Neural progenitor cell (in vitro differentiated cells): Measurements from ENCODE around the gene PRKAB1. TPM values are rescaled to one million over a fixed set of nuclear protein-coding genes. Genes with fewer than 3 reads are reported as not detected.
A peak's percentile ranks its signal among the peaks of the same experiment; 100 is the strongest.

Experiments
- DNase-seq: peaks from one replicate; pipeline ENCODE4 v3.0.0-alpha.2; 2016; ENCODE audit warnings: low spot score
- H2AFZ ChIP-seq: fragments of 200-600 bp; sonication (generic); replicated peaks from 2 replicates; pipeline ENCODE4 v1.6.1; 2016; ENCODE audit warnings: antibody characterized with exemption
- H3F3A ChIP-seq: fragments of 200-600 bp; sonication (generic); 2 replicates; pipeline ENCODE4 v1.6.1; 2016; ENCODE audit warnings: antibody characterized with exemption, low read depth
- H3K27ac ChIP-seq: fragments of 200-600 bp; sonication (generic); 2 replicates; pipeline ENCODE4 v1.5.1; 2016; ENCODE audit warnings: mild to moderate bottlenecking
- H3K27me3 ChIP-seq: fragments of 200-600 bp; sonication (generic); 2 replicates; pipeline ENCODE4 v1.6.1; 2016; ENCODE audit warnings: mild to moderate bottlenecking, moderate library complexity
- H3K36me3 ChIP-seq: fragments of 200-600 bp; sonication (generic); 2 replicates; pipeline ENCODE4 v1.5.1; 2016
- H3K4me1 ChIP-seq: fragments of 200-600 bp; sonication (generic); 2 replicates; pipeline ENCODE4 v1.6.1; 2016; ENCODE audit warnings: mixed run types
- H3K4me2 ChIP-seq: fragments of 200-600 bp; sonication (generic); 2 replicates; pipeline ENCODE4 v1.6.1; 2016
- H3K4me3 ChIP-seq: fragments of 200-600 bp; sonication (generic); 2 replicates; pipeline ENCODE4 v1.5.1; 2016
- H3K79me2 ChIP-seq: fragments of 200-600 bp; sonication (generic); 2 replicates; pipeline ENCODE4 v1.6.1; 2016; ENCODE audit warnings: low read depth
- H3K9ac ChIP-seq: fragments of 200-600 bp; sonication (generic); 2 replicates; pipeline ENCODE4 v1.6.1; 2016
- H3K9me3 ChIP-seq: fragments of 200-600 bp; sonication (generic); 2 replicates; pipeline ENCODE4 v1.5.1; 2016; ENCODE audit warnings: low read depth
- H4K20me1 ChIP-seq: fragments of 200-600 bp; sonication (generic); 2 replicates; pipeline ENCODE4 v1.6.1; 2016; ENCODE audit warnings: low read depth
- H3K27ac Mint-ChIP-seq: 3 replicates; pipeline ENCODE4 v1.8.0; 2021; ENCODE audit warnings: mixed read lengths
- H3K27me3 Mint-ChIP-seq: 2 replicates; pipeline ENCODE4 v1.8.0; 2022; ENCODE audit warnings: low read depth, mild to moderate bottlenecking, inconsistent platforms, moderate library complexity, mixed read lengths; ENCODE audit not compliant: insufficient read depth
- H3K36me3 Mint-ChIP-seq: 3 replicates; pipeline ENCODE4 v1.8.0; 2021; ENCODE audit warnings: mixed read lengths
- H3K4me1 Mint-ChIP-seq: 3 replicates; pipeline ENCODE4 v1.8.0; 2021; ENCODE audit warnings: mixed read lengths
- H3K4me3 Mint-ChIP-seq: 3 replicates; pipeline ENCODE4 v1.8.0; 2021; ENCODE audit warnings: mild to moderate bottlenecking, moderate library complexity, mixed read lengths
- H3K9me3 Mint-ChIP-seq: 3 replicates; pipeline ENCODE4 v1.8.0; 2020; ENCODE audit warnings: mixed read lengths
- CTCF ChIP-seq: fragments of 200-600 bp; sonication (generic); IDR thresholded peaks from 2 replicates; pipeline ENCODE4 v1.5.1; 2017; ENCODE audit warnings: antibody characterized with exemption, mild to moderate bottlenecking
- EZH2 ChIP-seq: fragments of 200-600 bp; sonication (generic); IDR thresholded peaks from 2 replicates; pipeline ENCODE4 v1.6.1; 2017; ENCODE audit warnings: antibody characterized with exemption, mild to moderate bottlenecking, moderate library complexity
- EZH2phosphoT487 ChIP-seq: fragments of 200-600 bp; sonication (generic); IDR thresholded peaks from 2 replicates; pipeline ENCODE4 v1.6.1; 2017; ENCODE audit warnings: antibody characterized with exemption
- total RNA-seq: library from RNA; depleted of rRNA; stranded (reverse); fragments of >200 nt; gene quantifications from 2 replicates; pipeline ENCODE4 v1.2.3, GENCODE V29; 2015; ENCODE audit warnings: low replicate concordance

PRKAB1 gene
- total RNA-seq, 1 donor from 2014 or later, result 24.5 TPM

- H3F3A ChIP-seq, result peaks cover 18% of the 10 kb centered on the region
- no peaks in the 10 kb centered on the region for H3K9me3 ChIP-seq
- Mint-ChIP-seq H3K4me3 (no peak overlapping the region), H3K27me3 (no peaks in the 10 kb centered on the region), H3K4me1 (peaks cover 19% of the 10 kb centered on the region), H3K27ac (no peak overlapping the region), H3K9me3 (no peaks in the 10 kb centered on the region), H3K36me3 (peaks cover 26% of the 10 kb centered on the region)
- no peak overlapping the region for H3K27ac ChIP-seq
- H3K4me3 ChIP-seq, result no peak overlapping the region
- H3K36me3 ChIP-seq, result peaks cover 12% of the 10 kb centered on the region
- H3K4me1 ChIP-seq, result peaks cover 4% of the 10 kb centered on the region
- H2AFZ ChIP-seq, result no peak overlapping the region
- no peak overlapping the region for H3K4me2 ChIP-seq
- no peaks in the 10 kb centered on the region for H3K27me3 ChIP-seq
- peaks cover 18% of the 10 kb centered on the region for H4K20me1 ChIP-seq
- no peak for TF ChIP-seq EZH2
- TF ChIP-seq EZH2phosphoT487, result no peak
- no peak for TF ChIP-seq CTCF
- DNase-seq, result no peak
- no peak overlapping the region for H3K9ac ChIP-seq
- H3K79me2 ChIP-seq, result peaks cover 40% of the 10 kb centered on the region
Measured at GRCh38 chr12:119671070-119671469, 3.1 kb downstream of the PRKAB1 start.

GRCh38 chr12:119672194-119672593, 4.3 kb downstream of the PRKAB1 start:
- H2AFZ ChIP-seq, result no peak overlapping the region
- H3K27ac ChIP-seq, result no peak overlapping the region
- no peak overlapping the region for H3K4me2 ChIP-seq
- H3K27me3 ChIP-seq, result no peaks in the 10 kb centered on the region
- H3K9me3 ChIP-seq, result no peaks in the 10 kb centered on the region
- Mint-ChIP-seq H3K27me3 (no peaks in the 10 kb centered on the region), H3K4me1 (peaks cover 16% of the 10 kb centered on the region), H3K9me3 (no peaks in the 10 kb centered on the region), H3K4me3 (no peak overlapping the region), H3K36me3 (peaks cover 35% of the 10 kb centered on the region), H3K27ac (peak overlapping the region; percentile 6)
- no peak overlapping the region for H3K9ac ChIP-seq
- peaks cover 18% of the 10 kb centered on the region for H4K20me1 ChIP-seq
- H3K4me1 ChIP-seq, result peaks cover 2% of the 10 kb centered on the region
- H3K79me2 ChIP-seq, result peaks cover 40% of the 10 kb centered on the region
- H3K4me3 ChIP-seq, result no peak overlapping the region
- DNase-seq, result no peak
- TF ChIP-seq CTCF (no peak), EZH2phosphoT487 (no peak), EZH2 (no peak)
- H3K36me3 ChIP-seq, result peaks cover 16% of the 10 kb centered on the region
- H3F3A ChIP-seq, result peaks cover 14% of the 10 kb centered on the region

GRCh38 chr12:119673634-119674033, 5.7 kb downstream of the PRKAB1 start:
- H3K9me3 Mint-ChIP-seq, result no peaks in the 10 kb centered on the region
- peaks cover 12% of the 10 kb centered on the region for H3F3A ChIP-seq
- H3K27me3 ChIP-seq, result no peaks in the 10 kb centered on the region
- H3K79me2 ChIP-seq, result peaks cover 36% of the 10 kb centered on the region
- no peak overlapping the region for H3K4me3 ChIP-seq
- no peak overlapping the region for H3K4me2 ChIP-seq
- H3K27ac ChIP-seq, result no peak overlapping the region
- peaks cover 11% of the 10 kb centered on the region for H3K4me1 Mint-ChIP-seq
- no peak overlapping the region for H3K27ac Mint-ChIP-seq
- no peak for DNase-seq
- H3K36me3 ChIP-seq, result peaks cover 22% of the 10 kb centered on the region
- no peak overlapping the region for H3K4me3 Mint-ChIP-seq
- peaks cover 9% of the 10 kb centered on the region for H3K4me1 ChIP-seq
- no peak overlapping the region for H2AFZ ChIP-seq
- H3K27me3 Mint-ChIP-seq, result no peaks in the 10 kb centered on the region
- peaks cover 23% of the 10 kb centered on the region for H4K20me1 ChIP-seq
- peaks cover 42% of the 10 kb centered on the region for H3K36me3 Mint-ChIP-seq
- no peaks in the 10 kb centered on the region for H3K9me3 ChIP-seq
- no peak overlapping the region for H3K9ac ChIP-seq
- TF ChIP-seq CTCF (no peak), EZH2phosphoT487 (no peak), EZH2 (no peak)
